ENCODE results near the gene HERC5.
"Not testable (repeated sequence)": the region's sequence is repeated elsewhere in the genome, so short reads cannot be mapped to it uniquely, and the experiment has no call there.

The HERC5 gene

DNA sequence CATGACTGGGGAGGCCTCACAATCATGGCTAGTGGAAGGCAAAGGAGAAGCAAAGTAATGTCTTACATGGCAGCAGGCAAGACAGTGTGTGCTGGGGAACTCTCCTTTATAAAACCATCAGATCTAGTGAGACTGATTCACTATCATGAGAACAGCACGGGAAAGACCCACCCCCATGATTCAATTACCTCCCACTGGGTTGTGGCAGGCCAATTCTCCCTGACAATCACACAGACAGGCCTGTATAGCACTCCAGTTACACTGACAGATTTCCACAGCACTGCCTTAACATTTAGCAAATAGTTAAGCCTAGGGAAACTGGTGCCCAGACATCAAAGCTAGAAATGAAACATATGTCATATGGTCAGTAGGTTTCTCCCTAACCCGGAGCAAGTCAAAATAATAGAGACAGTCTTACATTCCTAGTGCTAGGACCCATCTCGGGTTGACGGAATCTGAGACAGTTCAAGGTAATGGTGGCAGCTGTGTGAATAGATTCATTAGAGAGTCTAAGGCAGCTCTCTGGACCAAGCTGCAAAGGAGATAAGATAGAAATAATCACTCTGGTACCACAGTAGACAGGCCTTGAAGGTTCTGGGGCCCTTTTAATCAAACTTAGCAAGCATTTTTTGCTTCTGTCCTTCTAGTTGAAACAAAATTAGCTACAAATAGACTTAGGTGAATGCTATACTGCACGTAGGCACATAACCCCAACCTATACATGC, 9.4 kb upstream of the HERC5 start:
- FAIRE-seq = no peak

DNA sequence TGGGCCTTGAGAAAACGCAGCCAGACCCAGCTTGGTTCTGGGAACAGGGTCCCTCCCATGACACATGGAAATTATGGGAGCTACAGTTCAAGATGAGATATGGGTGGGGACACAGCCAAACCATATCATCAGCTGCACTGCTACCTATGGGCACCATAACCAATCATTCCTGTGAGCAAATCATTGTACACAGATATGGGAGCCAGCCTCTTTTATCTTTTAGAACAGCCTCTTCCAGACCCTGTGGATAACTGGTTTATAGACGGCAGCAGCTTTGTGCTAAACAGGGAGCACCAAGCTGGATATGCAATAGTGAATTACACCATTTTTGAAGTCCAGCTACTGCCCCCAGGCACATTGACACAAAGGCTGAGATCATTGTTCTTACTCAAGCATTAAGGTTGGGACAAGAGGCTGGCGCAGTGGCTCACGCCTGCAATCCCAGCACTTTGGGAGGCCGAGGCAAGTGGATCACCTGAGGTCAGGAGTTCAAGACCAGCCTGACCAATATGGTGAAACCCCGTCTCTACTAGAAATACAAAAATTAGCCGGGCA, 8.6 kb upstream of the HERC5 start:
- not testable (repeated sequence) for DNase-seq (ENCODE audit: insufficient read length, low spot score); FAIRE-seq

More for the DNA sequence above, 9.4 kb upstream of the HERC5 start:
- DNase-seq (ENCODE audit: insufficient read length, low spot score) = no peak

DNA sequence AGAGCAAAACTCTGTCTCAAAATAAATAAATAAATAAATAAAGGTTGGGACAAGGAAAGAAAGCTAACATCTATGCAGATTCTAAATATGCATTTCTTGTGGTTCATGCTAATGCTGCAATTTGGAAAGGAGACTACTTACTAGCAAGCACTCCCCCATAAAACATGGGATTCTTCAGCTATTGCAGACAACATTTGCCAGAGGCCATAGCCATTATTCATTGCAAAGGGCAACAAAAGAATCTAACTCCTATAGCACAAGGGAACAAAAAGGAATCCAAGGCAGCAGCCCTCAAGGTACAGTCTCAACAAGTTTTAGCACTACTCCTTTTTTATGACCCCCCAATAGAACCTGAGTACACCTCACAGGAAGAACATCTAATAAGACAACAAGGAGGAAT, 8.0 kb upstream of the HERC5 start:
- DNase-seq (ENCODE audit: insufficient read length, low spot score) (no peak), FAIRE-seq (no peak)

DNA sequence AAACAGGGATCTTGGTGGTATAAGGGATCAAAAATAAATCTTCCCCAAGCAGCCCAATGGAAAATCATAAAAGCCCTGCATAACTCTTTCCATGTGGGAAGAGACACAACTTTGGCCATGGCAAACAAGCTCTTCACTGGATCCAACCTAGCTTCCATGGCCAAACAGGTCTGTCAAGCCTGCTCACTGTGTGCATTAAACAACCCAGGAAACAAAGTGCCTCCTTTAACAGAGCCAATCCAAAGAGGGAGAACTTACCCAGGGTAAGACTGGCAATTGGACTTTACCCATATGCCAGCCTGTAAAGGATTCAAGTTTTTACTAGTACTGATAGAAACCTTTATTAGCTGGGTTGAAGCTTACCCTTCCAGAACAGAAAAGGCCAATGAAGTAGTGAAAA, 7.6 kb upstream of the HERC5 start:
- FAIRE-seq = no peak
- DNase-seq (ENCODE audit: insufficient read length, low spot score) = no peak

DNA sequence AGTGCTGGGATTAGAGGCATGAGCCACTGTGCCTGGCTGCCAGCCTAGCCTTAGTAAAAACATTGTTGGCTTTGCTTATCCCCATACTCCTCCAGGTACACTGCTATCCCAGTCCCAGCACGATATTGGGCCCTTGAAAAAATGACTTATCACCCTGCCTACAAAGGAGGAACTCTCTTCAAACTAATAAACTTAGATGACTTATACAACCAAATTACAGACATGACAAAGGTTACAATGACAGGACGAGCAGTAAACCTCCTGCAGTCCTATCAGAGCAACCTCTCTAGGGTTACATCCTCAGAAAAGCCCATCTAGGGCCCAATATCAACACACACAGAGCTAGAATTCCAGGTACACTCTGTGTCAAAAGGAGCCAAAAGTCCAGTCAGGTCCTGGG, 5.7 kb upstream of the HERC5 start:
- no peak for FAIRE-seq
- DNase-seq (ENCODE audit: insufficient read length, low spot score) = no peak

DNA sequence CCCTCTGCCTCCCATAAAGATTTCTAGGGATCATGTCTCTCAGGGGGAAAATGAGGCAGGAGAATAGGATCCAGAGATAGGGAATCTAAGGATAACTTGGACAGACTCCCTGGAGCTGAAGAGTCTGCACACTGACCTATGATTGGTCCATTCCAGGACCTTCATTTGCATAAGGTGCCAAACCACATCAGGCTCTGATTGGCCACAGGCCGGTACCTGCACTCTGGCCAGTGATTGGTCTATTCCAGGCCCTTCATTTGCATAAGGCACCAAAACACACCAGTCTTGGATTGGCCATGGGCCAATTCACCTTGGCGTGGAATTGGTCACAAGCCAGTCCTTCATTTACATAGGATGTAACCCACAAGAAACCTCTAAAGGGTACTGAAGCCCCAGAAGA, 4.0 kb upstream of the HERC5 start:
- FAIRE-seq (no peak), DNase-seq (ENCODE audit: insufficient read length, low spot score) (no peak)

DNA sequence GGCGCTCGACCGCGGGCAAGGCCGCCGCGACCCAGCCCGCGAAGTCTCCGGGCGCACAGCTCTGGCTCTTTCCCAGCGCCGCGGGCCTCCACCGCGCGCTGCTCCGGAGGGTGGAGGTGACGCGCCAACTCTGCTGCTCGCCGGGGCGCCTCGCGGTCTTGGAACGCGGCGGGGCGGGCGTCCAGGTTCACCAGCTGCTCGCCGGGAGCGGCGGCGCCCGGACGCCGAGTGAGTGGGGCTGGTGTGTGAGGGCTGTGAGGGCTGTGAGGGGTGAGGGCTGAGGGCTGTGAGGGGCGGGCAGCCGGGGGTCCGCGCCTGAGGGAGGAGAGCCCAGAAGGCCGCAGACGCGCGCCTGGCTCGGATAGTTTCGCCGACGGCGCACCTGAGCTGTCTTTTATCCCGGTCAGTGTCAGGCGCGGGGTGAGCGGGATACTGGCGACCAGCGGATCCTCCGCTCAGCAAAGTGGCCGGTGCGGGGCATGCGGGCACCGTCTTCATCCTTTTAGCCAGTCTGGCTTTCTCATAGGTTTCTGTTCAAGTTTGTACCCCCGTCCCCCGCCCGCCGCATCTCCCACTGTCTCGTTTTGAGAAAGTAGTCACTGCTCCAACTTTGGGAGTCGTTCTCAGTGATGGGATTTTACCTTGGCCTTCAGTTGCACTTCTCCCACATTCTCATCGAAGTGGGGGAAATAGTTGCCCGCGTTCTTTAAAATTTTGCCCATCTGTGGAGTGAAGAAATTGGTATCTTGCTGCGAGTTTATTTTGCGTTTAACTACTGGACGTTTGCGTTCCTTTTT, 586 bp downstream of the HERC5 start:
- no peak for FAIRE-seq
- DNase-seq (ENCODE audit: insufficient read length, low spot score) = no peak

DNA sequence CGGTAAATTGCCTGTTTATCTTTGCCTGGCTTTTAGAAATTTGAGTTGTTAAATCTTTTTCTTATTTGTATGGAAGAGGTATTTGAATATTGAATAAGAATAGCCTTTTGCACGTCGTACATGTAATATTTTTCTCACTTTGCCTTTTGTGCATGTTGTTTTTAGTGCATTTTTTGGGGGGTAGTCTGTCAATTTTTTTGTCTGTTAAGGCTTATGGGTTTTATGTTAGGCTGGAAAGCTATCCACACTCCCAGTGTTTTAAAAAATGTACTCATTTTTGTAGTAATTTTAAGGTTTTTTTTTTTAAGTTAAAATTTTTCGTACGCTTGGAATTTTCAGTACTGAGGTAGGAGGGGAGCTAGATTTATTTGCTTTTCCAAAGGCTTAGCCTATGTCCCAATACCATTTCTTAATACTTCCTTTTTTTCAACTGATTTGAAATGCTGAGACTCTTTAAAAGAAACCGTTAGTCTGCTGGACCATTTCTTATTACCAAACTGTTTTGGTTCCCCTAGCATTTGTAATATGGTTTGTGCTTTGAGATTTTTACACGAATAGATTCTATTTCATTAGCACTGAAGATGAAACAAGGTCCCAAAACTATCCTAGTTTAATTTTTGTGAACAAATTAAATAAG, 1.3 kb downstream of the HERC5 start:
- DNase-seq (ENCODE audit: insufficient read length, low spot score) = no peak
- FAIRE-seq = no peak

DNA sequence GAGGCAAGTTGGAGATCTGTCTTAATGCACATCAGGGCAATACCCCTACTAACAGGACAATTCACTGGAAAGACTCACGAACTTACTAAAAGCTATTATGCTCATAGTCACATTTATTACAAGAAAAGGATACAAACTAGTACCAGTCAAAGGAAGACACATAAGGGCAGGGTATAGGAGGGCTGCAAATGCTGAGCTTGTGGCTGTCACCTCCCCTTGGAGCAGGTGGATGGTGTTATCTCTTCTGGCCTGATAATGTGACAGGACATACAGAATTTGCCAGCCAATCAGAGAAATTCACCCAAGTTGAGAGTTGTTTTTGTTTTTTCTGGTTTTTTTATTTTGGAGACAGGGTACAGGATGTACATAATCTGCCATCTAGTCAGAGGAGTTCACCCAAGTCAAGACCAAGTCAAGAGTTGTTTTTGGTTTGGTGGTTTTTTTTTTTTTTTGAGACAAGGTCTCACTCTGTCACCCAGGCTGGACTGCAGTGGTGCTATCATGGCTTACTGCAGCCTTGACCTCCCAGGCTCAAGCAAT, 8.8 kb downstream of the HERC5 start:
- FAIRE-seq (no peak), DNase-seq (ENCODE audit: insufficient read length, low spot score) (no peak)

DNA sequence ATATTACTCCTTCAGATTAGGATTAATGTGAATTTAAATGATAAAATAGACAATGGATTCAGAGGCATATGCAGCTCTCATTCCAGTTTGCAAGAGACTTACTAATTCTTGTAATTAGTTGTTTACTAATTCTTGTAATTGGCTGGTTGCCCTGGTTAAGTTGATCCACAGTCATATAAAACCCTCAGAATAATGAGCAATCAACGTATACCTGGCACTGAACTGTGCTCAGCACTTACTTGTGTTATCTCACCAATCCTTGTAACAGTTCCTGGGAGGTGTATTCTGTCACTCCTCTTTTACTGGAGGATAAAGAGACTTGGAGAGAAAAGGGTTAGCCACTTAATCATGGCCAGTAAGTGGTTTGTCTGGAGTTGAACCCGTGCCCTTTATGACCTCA, 10.5 kb downstream of the HERC5 start:
- DNase-seq (ENCODE audit: insufficient read length, low spot score) (no peak), FAIRE-seq (no peak)

DNA sequence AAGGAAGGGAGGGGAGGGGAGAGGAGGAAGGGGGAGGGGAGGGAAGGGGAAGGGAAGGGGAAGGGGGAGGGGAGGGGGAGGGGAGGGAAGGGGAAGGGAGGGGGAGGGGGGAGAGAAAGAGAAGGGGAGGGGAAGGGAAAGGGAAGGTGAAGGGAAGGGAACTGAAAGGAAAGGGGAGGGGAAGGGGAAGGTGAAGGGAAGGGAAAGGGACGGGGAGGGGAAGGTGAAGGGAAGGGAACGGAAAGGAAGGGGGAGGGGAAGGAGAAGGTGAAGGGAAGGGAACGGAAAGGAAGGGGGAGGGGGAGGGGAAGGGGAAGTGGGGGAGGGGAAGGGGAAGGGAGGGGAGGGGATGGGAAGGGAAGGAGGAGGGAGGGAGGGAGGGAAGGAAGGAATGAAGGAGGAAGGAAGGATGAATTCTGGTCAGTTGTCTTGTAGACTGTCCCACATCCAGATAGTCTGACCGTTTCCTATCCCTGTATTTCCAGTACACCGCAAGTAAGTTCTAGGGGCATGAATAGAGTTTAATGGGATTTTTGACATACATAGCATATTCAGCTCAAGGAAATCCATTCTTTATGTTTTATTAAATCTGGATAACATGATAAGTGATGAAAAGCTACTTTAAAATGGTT, 20.4 kb downstream of the HERC5 start:
- FAIRE-seq (no peak), DNase-seq (ENCODE audit: insufficient read length, low spot score) (no peak)

DNA sequence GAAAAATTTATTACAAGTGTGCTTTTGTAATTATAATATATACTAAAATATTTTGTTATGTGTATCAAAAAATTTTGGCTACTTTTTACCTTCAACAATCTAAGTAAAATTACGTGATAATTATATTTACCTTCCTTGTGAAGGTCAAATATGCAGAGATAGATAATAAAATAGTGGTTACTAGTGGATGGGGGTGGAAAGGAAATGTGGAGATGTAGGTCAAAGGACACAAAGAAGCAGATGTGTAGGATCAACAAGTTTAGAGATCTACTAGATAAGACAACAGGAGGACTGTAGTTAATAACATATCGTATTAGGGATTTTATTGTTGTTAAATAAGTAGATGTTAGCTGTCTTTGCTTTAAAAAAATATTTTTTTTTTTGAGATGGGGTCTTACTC, 21.3 kb downstream of the HERC5 start:
- no peak for DNase-seq (ENCODE audit: insufficient read length, low spot score)
- no peak for FAIRE-seq

DNA sequence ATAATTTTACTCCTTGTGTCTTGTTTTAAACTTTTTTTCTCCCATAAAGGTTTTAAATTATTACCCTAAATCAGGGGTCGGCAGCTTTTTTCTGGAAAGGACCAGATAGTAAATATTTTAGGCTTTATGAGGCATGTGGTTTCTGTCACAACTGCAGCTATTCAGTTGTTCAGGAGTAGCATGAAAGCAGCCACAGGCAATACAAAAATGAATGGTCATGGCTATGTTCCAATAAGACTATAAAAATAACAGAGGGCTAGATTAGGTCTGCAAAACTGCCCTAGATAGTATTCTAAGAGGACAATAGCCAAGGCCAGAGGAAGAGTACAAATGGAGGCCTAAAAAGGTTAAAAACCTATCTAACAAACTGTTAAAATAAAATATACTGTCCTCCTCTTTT, 24.6 kb downstream of the HERC5 start:
- DNase-seq (ENCODE audit: insufficient read length, low spot score) (no peak), FAIRE-seq (no peak)

DNA sequence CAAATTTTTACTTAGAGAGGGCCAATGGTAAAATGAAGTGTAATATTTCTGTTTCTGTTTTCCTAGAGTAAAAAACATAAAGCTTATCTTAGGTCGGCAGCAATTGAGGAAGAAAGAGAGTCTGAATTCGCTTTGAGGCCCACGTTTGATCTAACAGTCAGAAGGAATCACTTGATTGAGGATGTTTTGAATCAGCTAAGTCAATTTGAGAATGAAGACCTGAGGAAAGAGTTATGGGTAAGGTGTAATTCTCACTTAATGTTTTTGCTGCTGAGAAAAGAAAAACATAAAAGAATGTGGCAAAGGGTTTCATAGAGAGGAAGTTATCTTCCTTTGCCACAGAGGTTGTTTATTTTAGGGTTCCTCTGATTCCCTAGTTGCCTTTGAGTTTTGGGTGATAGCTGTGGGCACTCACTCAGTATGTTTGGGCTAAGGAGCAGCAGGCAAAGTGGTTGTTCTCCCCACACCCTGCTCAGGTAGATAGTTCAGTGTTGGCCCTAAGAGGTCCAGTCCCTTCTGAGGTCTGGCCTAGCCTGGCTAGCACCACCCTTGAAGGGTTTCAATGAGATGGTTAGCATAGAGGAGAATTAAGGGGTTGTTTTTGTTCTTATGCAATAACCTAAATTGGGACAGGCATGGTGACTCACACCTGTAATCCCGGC, 32.3 kb downstream of the HERC5 start:
- DNase-seq (ENCODE audit: insufficient read length, low spot score) (no peak), FAIRE-seq (no peak)

DNA sequence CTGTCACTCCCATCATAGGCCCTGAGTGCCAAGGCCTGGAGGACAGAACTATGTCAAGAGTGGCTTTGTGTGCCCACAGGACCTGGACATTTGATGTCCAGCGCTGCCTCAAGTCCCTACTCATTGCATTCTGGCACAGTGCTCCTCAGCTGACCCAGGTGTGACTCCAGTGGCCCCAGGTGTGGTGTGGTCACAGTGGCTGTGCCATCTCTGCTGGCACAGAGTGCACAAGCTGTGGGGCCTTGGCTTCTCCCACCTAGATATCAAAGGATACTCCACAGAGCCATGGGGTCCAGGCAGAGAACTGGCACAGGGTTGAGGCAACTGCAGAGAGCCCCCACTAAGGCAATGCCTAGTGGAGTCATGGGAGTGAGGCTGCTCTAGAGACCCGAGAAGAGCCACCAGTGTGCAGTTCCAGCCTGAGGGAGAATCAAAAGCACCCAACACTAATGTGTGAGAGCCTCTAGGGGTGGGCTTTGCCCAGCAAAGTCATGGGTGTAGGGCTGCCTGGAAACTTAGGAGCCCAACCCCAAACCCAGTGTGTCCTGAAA, 41.0 kb downstream of the HERC5 start:
- FAIRE-seq = no peak
- no peak for DNase-seq (ENCODE audit: insufficient read length, low spot score)

DNA sequence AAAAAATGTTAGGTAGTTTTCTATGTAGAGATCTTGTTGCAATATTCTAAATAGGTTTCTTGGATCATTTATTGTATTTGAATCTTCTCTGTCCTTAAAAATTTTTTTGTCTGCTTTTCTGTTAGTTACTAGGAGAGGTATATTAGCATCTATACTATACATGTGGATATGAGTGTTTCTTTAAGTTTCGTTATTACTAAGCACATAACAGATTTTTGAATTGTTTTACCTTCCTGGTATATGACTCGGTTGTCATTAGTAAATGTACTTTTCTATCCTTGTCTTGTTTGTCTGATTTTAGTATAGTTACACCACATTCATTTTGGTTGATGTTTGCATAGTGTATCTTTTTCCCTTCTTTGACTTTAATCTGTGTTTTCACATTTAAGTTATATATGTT, 46.4 kb downstream of the HERC5 start:
- DNase-seq (ENCODE audit: insufficient read length, low spot score) = no peak
- no peak for FAIRE-seq

DNA sequence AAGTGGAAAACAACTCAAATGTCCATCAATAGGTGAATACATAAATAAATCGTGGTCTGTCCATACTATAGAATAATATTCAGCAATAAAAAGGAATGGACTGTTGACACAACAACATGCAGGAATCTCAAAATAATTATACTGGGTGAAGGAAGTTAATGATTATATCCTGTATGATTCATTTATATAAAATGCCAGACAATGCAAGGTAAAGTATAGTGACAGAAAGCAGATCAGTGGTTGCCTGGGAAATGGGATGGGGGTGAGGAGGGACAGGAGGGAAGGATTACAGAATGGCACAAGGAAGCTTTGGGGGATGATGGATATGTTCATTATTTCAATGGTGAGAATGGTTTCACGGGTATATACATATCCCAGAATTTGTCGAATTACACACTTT, 54.3 kb downstream of the HERC5 start:
- DNase-seq (ENCODE audit: insufficient read length, low spot score) = no peak
- no peak for FAIRE-seq

DNA sequence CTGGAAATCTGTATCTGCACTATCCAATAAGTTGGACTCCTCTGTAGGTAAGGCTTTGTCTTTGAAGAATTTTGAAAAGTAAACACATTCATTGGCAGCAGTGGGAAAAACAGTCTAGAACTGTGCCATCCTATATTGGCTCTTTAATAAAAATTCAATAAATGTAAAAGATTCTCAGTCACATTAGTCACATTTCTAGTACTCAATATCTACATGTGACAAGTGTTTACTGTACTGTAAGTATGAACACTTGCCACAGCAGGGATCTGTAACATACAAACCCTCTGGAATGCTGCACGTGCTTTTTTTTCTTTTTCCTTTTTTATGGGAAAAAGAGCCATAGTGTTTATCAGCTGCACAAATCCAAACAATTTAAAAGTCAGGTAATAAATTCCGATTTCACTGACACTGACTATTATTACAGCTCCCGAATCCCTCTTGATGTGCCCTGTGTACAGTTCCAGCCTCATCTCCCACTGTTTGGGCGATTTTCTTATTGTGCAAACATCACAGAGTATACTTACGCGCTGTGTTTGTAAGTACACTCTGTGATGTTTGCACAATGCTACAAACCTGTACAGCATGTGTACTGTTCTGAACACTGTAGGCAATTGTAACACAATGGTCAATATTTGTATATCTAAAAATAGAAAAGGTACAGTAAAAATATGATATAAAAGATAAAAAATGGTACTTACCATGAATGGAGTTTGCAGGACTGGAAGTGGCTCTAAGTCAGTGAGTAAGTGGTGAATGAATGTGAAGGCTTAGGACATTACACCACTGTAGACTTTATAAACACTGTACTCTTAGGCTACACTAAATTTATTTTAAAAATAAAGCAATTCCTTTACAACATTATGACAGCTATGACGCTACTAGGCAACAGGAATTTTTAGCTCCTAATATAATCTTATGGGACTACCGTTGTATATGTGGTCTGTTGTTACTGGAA, 57.9 kb downstream of the HERC5 start:
- no peak for FAIRE-seq

DNA sequence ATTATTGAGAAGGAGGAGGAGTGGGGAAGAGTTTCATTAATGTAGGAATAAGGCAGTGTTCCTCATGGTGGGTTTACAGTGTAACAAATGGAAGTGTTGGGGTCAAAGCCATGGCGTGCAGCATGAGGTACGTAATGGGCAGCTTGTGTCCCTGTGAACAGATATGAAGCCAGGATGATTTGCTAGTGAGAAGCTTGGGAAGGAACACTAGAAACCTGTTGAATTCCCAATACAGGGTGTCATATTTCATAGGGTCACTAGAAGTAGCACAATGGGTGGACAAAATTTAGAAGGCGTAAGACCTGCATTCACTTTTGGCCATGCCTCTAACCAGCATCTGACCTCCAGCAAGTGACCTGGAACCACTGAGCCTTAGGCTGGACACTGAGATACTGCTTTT, 59.8 kb downstream of the HERC5 start:
- FAIRE-seq = no peak

More for the DNA sequence above, 57.9 kb downstream of the HERC5 start:
- DNase-seq (ENCODE audit: insufficient read length, low spot score) = no peak

More for the DNA sequence above, 59.8 kb downstream of the HERC5 start:
- DNase-seq (ENCODE audit: insufficient read length, low spot score) = no peak

Measured in HTR-8/SVneo (cell line).